HG02623 (cell line): ENCODE results near the gene ZNF215.
"Not testable (repeated sequence)": the region's sequence is repeated elsewhere in the genome, so short reads cannot be mapped to it uniquely, and the experiment has no call there.

Source experiments
- ATAC-seq: cut with Tn5 transposase; IDR thresholded peaks from one replicate; pipeline ENCODE4 v1.9.1; 2021; ENCODE audit warnings: moderate library complexity; ENCODE audit not compliant: unreplicated experiment

ZNF215 gene

DNA sequence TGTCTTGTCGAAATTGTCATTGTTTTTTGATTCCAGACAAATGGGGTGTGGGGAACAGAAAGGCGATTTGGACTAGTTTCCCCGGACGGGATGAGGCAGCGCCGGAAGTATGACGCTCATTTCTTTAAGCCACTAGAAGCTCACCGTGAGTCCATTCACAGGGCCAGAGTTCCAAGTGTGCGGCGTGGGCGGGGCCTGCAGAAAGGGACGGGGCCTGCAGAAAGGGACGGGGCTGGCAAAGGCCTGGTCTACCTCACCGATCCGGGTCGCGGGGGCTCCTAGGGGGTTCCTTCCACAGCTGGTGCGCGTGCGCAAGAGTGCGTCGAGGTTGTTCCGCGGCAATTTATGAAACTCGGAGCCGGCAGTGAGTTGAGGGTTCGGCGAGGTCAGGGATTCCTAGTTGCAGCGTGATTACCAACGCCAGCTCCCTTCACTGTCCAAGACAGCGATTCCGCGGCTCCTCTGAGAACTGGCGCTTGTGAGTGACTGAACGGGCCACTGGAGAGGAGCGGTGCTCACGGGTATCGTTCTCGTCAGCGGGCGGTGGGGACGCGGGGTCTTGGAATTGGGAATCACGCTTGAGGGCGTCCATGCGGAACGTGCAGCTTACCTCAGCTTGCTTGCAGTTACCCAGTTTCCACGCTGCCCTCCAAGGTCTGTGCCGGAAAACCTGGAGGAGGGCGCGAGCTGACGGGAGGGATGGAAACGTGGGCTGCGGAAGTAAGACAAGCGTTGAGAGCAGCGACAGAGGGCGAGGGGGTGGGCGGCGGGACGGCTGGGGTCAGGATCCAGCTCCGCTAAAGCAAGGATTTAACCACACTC is at the start of gene ZNF215:
Gene ZNF215 (plus strand): TSS at position 219 of the 822 bp plus-strand sequence. CDS start 5,847 bp downstream, outside the sequence.
- ATAC-seq: peak; percentile 51

DNA sequence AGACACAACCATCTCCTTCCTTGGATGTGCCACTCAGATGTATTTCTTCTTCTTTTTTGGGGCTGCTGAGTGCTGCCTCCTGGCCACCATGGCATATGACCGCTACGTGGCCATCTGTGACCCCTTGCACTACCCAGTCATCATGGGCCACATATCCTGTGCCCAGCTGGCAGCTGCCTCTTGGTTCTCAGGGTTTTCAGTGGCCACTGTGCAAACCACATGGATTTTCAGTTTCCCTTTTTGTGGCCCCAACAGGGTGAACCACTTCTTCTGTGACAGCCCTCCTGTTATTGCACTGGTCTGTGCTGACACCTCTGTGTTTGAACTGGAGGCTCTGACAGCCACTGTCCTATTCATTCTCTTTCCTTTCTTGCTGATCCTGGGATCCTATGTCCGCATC is 49.3 kb upstream of the ZNF215 start:
- ATAC-seq: no peak

DNA sequence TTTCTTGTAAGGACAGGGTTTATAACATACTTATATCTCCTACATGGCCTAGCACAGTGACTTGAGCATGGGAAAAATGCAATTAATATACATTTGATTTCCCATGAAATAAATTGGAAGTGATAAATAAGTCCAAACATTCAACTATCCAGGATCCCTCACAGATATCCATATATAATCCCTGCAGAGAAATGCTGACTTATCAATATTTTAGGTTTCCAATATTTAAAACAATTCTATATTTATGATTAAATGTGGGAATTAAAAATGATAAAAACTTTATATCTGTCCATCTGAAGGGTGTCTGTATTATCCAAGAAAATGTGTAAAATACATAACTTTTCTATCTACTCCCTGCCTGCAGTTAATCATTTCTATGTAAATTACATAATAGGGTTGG is 43.5 kb upstream of the ZNF215 start:
- no peak for ATAC-seq

DNA sequence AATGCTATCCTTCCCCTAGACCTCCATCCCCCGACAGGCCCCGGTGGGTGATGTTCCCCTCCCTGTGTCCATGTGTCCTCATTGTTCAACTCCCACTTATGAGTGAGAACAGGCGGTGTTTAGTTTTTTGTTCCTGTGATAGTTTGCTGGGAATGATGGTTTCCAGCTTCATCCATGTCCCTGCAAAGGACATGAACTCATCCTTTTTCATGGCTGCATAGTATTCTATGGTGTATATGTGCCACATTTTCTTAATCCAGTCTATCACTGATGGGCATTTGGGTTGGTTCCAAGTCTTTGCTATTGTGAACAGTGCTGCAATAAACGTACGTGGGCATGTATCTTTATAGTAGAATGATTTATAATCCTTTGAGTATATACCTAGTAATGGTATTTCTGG is 38.5 kb upstream of the ZNF215 start:
- ATAC-seq: not testable (repeated sequence)

DNA sequence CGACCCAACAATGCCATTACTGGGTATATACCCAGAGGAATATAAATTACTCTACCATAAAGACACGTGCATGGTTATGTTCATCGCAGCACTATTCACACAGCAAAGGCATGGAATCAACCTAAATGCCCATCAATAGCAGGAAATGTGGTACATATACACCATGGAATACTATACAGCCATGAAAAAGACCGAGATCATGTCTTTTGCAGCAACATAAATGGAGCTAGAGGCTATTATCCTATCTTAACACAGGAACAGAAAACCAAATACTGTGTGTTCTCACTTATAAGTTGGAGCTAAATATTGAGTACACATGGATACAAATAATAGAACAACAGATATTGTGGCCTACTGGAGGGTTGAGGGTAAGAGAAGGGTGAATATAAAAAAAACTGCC is 37.4 kb upstream of the ZNF215 start:
- ATAC-seq: no peak

DNA sequence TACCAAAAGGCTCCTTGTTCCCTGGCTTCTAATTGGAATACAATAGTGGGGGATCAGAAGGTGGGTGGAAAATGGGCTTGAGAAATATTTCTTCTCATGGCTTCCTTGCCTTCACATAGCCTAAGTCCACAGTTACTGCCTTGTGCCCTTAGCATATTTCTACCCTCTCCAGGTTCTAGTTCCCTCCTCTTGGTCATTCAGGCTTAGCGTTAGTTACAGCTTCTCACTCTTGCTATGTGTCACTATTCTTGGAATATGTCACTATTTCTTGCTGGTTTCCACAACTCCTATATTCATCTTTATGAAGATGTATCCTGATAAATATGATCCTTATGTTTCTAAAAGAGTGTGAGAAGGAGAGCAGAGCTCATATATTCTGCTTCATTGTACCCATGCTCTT is 36.4 kb upstream of the ZNF215 start:
- ATAC-seq: no peak

DNA sequence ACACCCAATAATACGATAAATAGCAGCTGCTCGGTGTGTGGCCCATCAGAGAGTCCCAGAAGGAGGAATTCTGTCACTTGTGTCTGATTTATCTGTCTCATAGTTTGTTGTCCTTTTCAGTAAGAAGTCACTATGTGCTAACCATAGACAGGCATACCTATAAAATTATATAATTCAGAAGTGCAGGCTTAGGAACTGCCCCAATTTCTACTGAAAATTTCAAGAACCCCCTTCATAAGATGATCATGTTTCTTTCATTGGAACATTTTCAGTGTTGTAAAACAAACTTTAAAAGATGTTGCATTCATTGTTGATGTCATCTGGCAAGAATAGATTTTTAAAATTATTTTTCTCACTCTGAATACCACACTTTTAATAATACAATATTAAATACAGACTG is 33.8 kb upstream of the ZNF215 start, which contains the start of gene OR2D2:
Gene OR2D2 (minus strand): TSS at position 101 of the 400 bp plus-strand sequence. CDS start 0 bp downstream, at position 101.
- no peak for ATAC-seq

DNA sequence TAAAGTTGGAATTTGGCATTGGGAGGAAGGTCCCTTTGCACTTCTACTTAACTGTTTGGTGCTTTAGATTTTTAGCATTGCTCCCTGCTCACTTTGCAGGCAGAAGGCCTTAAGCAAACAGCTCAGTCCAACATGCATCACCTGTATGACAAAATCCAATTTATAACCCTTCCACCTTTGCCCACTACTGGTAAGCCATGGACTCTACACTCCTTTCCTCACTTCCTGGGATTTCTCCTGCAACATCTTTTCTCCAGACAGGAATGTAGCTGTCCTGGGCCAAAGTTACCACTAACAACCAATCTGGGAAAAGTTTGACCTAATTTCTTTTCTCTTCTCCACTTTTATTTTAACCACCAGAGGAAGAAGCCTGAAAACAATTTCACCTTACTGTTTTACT is 32.1 kb upstream of the ZNF215 start:
- no peak for ATAC-seq

DNA sequence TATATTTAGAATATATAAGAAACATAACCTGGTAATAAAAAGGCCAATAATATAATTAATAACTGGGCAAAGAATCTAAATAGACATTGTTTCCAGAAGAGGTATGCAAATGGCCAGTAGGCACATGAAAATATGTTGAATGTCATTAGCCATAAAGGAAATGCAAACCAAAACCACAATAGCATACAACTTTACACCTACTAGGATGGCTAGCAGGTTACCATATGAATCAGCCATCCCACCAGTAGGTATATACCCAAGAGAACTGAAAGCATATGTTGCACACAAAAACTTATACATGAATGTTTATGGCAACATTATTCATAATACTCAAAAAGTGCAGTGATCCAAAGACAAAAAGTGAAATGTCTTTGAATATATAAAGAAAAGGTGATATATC is 31.2 kb upstream of the ZNF215 start:
- peak; percentile 76 for ATAC-seq

DNA sequence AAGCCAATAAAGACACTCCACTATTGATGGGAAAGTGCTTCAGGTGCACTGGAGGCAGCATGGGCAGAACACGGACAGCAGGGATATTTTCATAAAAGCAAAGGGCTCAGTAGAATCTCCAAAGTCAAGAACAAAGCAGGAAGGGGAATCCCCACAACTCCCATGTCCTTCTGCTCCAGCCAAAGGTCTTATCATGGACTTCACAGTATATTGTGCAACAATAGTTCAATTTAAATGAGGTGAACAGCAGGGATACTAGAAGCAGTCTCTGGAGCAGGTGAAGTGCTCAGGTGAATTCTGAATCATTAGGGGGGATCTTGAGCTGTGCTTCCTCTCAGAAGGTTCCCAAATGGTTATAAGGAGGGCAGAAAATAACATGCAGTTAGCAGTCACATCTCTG is 27.3 kb upstream of the ZNF215 start:
- no peak for ATAC-seq

DNA sequence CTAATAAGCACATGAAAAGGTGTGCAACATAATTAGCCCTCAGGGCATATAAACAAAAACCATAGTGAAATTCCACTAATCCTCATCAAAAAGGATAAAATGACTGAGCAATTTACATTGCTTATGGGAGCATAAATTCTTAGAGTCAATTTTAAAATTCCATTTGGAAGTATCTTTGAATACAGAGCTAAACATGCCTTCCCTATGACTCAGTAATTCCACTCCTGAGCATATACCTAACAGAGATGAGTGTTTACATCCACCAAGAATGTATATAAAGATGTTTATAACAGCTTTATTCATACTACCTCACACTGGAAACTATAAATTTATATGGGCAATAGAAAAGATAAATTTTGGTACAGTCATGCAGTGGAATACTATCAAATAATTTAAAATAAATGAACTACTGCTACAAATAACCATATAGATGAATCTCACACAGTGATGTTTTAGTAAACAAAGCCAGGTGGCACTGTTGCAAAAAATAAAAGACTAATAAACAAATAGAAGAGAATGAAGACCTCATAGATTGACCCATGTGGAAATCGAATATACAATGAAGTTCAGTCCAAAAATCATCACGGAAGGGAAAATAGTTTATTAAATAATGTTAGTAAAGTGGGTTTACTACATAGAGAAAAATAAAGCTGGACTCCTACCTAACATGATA is 25.8 kb upstream of the ZNF215 start:
- no peak for ATAC-seq

DNA sequence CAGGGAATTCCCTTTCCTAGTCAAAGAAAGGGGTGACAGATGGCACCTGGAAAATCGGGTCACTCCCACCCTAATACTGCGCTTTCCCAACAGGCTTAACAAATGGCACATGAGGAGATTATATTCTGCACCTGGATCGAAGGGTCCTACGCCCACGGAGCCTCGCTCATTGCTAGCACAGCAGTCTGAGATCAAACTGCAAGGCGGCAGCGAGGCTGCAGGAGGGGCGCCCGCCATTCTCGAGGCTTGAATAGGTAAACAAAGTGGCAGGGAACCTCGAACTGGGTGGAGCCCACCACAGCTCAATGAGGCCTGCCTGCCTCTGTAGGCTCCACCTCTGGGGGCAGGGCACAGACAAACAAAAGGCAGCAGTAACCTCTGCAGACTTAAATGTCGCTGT is 21.4 kb upstream of the ZNF215 start:
- not testable (repeated sequence) for ATAC-seq

DNA sequence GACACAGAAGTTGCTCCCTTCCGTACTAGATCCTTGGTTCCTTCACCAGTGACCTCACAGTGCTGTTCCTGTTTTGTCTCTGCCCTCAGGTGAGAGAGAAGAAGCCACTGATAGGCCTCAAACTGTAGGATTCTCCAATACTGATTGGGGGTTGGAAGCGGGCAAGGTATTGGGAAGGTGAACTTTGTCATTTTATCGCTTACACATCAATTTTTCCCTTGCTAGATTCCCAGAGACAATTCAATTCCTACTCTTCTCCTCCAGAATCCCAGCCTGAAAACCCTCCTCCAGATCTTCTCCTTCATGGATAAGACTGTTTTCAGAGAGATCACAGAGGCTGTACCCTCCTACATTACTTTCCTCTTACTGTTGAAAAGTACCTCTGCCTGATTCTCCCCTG is 14.8 kb upstream of the ZNF215 start:
- ATAC-seq: no peak

DNA sequence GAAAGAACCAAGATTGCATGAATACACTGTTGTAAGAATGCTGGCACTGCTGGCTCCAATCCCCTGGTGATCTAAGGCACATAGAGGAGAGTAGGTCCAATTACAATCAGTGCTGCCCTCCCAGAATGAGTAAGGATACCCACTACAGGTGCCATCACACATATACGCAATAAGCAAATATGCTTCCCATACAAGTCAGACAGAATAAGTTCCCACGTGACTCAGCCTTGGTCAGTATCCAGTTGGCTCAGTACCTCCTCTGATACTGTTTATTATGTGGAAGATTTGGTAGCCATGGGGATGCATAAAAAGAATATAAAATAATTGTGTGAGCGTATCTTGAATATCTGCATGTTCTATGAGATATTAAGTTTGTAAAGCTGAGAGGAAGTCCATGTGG is 14.3 kb upstream of the ZNF215 start:
- ATAC-seq: no peak

DNA sequence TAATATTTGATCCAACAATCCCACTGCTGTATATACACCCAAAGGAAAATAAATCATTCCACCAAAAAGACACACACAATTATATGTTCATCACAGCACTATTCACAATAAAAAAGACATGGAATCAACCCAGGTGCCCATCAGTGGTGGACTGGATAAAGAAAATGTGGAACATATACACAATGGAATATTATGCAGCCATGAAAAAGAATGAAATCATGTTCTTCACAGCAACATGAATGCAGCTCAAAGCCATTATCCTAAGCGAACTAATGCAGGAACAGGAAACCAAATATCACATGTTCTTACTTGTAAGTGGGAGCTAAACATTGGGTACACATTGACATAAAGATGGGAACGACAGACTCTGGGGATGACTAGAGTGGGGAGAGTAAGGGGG is 6.5 kb upstream of the ZNF215 start:
- ATAC-seq: no peak

DNA sequence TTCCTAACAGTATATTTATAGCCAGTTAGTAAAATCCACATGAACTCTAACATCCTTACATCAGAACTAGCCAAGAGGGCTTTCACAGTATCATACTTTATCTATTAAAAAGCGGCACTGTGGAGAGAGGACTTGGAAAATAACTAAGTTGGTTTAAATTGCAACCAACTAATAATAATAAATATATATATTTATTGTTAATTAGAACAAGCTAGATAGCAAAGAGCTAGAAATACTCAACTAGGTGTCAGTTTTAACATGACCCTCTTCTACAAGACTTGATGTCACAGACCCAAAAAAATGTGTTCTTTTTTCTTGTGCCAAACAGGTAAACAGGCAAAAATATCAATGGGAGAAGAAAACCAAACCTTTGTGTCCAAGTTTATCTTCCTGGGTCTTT is 5.5 kb upstream of the ZNF215 start, which contains the start of gene OR2D3:
Gene OR2D3 (plus strand): TSS at position 301 of the 400 bp plus-strand sequence. CDS start 0 bp downstream, at position 301.
- ATAC-seq: no peak

DNA sequence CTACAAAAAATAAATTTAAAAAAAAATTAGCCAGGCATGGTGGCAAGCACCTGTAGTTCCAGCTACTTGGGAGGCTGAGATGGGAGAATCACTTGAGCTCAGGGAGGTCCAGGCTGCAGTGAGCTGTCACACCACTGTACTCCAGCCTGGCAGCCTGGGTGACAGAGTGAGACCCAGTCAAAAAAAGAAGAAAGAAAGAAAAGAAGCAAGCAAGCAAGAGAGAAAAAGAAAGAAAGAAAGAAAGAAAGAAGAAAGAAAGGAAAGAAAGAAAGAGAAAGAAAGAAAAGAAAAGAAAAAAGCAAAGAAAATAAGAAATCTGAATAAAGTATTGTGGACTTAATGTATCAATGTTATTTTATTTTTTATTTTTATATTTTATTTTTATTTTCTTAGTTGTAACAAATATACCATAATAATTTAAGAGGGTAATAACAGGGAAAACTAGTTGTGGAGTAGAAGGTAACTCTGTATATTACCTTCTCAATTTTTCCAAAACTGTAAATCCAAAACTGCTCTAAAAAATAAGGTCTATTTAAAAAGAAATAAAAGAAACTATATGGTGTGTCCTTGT is 1.1 kb upstream of the ZNF215 start:
- ATAC-seq: no peak

DNA sequence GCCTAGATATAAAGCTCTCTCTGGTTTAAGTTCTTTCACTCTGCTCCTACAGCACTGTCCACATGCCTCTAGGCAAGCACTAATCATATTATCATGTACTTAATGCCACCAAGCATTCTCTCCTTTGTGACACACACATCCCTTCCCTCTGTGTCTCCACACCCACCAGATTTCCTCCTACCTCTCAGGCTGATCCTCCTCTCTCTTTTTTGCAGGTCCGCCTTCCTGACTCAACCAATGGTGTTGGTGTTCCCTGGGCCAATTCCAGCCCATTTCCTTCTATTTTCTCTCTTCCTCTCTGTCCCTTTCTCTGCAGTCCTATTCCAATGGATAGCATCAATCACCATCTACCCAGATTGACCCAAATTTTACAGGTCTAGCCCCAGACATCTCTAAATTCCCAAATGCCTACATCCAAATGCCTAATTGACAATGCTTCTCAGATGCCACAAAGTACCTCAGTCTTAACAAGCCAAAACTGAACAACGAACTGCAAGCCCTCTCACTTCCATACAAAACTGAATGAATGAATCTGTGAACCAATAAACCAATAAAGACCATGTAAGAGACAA is 504 bp upstream of the ZNF215 start:
- no peak for ATAC-seq

DNA sequence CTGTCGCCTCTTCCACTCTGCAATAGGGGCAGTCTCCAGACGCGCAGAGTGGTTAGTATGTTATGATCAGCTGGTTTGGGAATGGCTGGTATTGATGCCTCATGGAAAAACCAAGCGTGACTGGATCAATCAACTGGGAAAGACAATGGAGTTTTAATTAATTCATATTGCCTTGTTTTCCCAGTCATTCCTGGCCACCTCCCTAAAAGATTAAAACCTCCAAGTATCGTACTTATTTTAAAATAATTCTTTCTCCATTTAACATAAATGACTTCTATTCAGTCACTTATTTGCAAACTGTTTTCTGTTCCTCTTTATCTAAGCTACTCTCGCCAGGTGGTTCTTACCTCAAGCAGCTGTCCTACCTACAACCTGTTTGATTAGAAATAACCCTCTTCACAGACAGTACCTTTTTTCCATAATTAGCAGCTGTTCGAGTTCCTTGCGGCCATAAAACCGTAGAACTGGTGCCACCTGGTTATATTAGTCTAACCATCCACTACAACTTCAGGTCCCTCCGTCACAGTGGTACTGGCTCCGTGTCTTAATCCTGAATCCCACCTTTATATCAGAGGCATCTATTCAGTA is 898 bp downstream of the ZNF215 start:
- ATAC-seq: peak; percentile 63

DNA sequence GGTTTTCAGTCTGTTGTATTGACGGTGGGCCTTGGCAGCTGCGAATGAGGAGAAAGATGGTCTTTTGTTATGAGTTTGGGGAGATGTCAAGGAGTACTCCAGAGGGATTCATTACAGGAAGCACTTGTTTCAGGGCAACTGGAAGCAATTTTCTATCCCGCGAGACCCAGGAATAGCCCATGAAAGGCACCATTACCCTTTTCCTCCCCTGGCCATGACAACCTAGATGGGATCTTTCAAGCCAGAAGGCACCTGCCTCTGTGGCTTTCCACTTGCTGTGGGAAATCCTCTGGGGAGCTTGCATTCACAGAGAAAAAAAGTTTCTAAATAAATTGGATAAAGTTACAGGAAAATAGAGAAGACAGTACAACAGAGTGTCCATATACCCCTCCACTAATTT is 2.7 kb downstream of the ZNF215 start:
- ATAC-seq: no peak

DNA sequence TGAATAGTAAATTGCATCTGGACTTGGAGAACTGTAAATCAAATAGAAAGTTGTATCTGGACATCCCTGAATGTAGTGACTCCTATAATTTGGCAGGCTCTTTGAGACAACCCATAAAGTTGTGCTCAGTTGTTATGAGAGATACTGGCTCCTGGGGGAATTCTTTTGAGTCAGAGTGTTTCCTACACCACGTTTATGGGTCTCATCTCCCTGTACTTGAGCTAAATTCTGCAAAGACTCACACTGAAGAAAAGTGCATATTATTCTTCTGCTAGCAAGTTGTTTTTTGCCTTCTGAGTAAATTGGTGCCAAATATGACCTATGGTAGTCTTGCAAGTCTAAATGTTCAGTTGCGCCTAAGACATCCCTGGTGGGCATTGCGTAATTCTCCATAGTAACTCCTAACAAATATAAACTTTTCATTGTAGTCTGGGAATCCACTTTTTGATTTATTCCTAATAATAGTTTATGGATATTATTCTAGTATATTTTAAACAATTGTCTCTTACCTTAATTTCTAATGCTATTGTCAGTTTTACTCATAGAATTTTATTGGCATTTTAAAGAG is 5.0 kb downstream of the ZNF215 start:
- ATAC-seq: no peak
